DMS 273 treated with DMSO at 0.1 percent for 48 hours (cell line): ENCODE data around the gene GLIS1.

Experiments used
- DNase-seq: peaks from one replicate; lab custom pipeline; 2025; lab: John Stamatoyannopoulos, UW

Gene GLIS1

GRCh38 chr1:53638360-53639035 lies 100.5 kb downstream of the GLIS1 start:
- DNase-seq = no peak

DNA sequence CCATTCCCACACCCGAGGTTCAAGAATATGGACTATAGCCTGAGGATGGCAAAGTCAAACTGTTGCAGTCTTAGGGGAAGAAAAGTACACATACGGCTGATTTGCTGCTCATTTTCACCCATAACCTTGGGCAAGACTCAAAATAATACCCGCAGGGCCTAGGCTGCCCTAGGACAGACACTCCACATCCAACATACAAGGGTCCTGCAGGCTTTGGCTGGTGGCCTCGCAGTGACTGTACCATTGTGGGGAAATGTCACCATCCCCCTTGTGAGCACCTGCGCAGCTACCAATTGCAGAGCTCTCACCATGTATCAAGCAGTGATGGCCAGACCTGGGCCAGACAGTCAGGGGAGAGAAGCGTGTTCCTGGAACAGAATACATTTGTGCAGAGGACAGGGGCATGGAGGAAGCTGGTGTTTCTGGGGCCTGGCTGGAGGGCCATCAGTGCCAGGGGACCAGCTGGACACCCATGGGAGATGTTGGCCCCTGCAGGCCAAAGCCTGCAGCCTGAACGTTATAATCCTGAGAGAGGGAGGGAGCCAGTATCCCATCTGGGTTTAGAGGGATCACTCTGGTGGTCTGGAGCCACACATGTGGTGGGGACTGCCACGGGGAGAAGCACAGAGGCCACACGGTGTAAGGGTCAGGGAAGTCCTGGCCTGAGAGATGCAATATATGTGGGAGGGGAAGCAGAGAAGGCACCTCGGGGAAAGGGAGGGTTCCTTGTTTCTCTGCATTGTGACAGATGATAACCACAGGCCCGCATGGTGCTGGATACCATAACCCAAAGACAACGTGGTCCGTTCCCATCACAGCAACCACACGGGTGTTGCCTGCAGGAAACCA lies 101.2 kb downstream of the GLIS1 start:
- no peak for DNase-seq

- DNase-seq = no peak
Measured at GRCh38 chr1:53636621-53637171, 102.3 kb downstream of the GLIS1 start.

DNA sequence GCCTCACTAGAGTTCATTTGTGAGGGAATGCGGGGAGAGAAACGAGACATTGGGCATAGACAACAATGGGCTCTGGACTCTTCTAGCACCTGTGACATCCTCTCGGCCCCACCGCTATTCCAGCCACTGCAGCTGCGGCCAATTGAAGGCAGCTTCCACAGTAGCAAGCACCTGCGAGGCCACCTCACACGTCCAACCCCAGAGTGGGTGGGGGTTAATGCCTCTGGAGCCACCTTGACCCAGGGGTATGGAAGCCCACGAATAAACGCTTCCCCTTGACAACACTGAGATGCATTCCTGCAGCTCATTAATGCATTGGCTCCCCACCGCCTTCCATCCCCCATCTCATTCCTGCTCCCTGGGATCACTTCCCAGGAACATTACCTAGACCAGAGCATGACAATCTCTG lies 104.4 kb downstream of the GLIS1 start:
- no peak for DNase-seq

DNA sequence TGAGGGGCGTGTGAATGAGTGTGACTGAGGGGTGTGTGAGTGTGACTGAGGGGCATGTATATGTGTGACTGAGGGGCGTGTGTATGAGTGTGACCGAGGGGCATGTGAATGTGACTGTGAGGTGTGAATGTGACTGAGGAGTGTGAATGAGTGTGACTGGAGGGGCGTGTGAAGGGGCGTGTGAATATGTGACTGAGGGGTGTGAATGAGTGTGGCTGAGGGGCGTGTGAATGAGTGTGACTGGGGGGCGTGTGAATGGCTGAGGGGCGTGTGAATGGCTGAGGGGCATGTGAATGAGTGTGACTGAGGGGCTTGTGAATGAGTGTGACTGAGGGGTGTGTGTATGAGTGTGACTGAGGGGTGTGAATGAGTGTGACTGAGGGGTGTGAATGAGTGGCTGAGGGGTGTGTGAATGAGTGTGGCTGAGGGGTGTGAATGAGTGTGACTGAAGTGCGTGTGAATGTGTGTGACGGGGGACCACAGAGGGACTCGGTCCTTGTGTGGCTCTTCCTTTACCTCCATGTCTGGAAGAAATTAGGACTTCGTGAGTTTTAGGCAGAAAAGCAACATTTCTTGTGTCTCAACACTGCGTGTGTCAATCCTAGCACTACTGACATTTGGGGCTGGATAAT lies 105.8 kb downstream of the GLIS1 start:
- no peak for DNase-seq

- DNase-seq = no peak
Measured at GRCh38 chr1:53631622-53632310, 107.2 kb downstream of the GLIS1 start.

DNA sequence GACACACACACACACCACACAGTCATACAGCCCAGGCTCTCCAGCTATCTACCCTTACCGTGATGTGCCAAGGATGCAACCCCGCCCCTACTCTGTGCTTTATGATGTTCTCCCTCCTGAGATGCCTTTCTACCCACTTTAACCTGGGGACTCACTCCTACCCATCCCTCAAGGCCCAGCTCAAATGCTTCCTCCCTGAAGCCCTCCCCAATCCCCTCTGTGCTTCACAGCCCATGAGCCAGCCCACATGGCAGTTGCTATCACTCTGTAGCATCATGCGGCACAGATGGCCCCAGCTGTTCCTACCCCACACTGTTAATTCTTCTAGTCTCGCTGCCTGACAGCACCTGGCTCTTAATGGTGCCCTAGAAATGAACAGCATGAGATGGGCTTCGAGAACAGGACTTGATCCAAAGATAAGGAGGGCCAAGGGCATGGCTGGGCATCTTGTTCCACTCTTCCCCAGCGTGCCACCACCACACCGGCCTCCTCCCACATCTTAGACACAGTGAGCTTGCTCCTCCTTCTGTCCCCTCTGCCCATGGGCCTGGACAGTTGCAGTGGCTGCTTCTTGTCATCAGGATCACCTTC lies 109.8 kb downstream of the GLIS1 start:
- DNase-seq = peak; percentile 68

DNA sequence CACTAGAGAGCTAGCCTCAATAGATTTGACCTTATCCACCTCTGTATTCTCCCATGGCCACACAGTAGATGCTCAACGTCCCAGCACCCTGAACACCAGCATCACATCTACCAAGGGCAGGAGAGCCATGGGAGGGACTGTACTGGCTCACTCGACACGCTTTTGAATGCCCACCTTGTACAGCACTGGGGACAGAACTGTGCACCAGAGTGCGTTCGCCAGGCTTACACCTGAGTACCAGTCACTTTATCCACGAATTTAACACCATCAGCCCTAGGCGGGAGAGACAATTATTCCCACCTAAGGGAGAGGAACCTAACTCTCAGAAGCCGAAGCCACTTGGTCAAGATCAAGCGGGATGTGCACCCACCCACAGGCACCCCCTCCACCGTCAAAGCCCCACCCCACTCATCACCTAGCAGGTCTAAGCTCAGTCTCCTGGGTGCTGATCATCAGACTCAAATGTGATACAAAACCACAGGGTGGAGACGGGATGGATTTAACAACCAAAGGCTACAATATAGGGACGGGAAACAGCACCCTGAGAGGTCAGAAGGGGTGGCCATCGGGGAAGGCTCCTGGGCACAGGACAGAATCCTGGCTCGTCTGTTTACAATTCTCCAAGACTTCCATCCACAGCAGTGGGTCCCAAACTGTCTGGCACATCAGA lies 110.5 kb downstream of the GLIS1 start:
- DNase-seq = no peak

- DNase-seq = no peak
Measured at GRCh38 chr1:53627666-53628065, 111.3 kb downstream of the GLIS1 start.

DNA sequence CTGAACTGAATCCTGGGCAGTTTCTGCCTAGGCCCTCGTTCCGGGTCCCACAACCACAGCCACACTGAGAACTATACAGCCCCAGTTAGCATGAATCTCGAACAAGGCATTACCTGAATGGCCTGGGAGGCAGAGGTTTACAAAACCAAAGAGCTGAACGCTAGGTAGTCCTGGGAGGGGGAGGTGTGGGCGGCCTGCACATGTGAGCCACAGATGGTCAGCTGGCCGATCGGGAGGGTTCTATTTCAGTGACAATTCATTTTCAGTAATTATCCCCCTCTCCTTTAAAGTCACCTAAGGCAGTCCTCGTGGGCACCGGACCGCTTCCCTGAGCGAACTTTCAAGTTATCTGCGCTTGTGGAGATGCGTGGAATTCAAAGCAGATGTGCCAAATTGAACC lies 111.9 kb downstream of the GLIS1 start:
- no peak for DNase-seq

DNA sequence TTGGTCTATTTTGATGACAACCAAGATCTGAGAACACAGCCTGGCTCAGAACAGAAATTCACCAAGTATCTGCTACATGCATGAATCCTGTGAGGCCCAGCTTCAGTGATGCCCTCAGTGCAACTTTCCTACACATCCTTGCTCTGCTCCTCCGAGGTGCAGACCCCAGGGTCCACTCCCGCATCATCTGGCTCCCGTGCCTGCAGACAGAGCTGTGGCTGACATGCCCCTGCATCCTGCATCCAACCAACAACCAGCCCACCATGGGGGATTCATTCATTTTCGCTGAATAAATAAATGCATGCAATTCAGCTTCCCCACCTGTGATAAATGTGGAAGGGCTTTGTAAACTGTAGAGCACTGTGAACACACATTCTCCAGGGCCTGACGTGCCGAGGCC lies 112.3 kb downstream of the GLIS1 start:
- DNase-seq = no peak

DNA sequence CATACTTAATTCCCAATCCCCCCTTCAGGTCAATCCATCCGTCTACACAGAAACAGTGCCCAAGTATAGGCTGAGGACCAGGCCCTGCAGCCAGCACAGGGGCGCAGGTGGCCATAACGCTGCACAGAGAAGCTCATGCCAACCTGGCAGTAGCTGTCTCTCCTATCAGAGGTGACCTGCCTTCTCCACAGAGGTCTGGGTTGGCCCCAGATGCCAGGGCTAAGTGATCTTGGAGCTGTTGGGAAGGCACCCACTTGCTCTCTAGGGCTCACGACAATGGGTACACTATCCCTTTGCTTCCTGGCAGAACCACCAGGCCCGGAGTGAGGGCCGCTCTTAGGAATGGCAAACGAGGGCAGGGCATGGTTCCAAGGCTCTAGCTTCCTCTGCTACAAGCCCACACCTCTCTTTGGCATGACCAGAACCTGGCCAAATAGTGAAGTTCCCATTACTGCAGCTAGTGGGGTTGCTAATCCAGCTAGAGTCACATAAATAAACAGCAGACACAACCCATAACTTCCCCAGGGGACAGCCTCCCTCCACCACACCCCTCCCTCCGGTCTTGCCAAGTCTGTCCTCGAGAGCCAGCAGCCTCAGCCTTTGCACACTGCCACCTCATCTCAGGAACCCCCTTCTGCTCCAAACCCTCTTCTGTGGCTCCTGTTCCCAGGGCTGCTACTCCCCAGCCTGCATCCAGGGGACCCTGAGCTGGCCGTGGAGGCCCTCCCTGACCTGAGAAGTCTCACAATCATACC lies 113.0 kb downstream of the GLIS1 start:
- DNase-seq = no peak

- no peak for DNase-seq
Measured at GRCh38 chr1:53625049-53625448, 113.9 kb downstream of the GLIS1 start.

GRCh38 chr1:53622531-53622930 lies 116.4 kb downstream of the GLIS1 start:
- no peak for DNase-seq

DNA sequence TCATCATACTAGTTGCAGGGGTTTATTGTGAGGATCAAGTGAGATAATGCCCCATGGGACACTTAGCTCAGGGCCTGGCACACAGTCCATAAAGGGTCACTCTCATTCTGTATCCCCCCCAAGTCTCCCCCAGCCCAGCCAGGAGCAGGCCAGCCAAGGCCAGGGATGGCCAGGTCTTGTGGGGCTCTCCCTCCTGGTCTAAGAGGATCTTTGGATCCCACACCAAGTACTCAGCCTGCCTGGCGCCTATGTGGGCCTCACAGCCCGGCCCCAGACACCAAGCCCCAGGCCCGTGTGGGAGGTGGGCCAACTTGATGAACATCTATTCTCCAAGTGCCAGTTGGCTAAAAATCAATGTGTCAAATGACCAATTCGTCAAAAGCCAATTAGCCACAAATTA lies 117.8 kb downstream of the GLIS1 start:
- DNase-seq = no peak

- DNase-seq = no peak
Measured at GRCh38 chr1:53620061-53620855, 118.7 kb downstream of the GLIS1 start.

GRCh38 chr1:53619367-53620060 lies 119.5 kb downstream of the GLIS1 start:
- no peak for DNase-seq

DNA sequence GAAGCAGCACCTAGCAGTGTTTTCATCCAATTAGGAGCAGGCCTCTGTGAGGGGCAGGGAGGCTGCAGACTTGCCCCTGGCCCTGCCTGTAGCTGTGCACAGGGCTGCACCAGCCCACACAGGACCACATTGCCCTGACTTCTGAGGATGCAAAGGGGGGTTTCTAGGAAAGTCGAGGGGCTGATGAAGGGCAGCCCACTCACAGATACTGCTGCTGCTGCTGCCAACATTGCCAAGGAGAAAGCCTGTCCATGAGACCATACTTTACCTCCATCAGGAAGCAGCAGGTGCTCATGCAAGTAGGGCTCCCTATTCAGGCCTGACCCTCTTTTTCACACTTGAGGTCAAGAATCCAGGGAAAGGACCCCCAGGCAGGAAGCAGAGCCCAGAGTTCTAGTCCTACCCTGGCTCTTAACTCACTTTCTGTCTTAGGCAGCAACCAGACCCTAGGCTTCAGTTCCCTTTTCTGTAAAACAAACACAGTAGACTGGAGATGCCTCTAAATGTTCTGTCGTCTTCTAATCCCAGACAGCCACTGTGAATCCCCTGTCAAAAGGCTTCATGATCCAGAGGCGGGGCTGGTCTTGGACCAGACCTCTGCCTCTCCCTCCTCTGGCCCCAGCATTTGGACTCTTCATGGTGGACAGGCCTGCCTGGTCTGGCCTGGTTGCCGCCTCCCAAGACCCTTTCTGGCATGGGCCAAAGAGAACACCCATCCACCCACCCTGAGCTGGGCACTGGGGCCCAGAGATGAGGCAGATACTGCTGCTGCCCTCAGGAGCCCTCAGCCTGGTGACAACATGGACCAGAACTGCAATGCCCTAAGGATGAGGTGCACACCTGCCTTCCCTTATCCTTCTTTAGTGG lies 120.2 kb downstream of the GLIS1 start:
- DNase-seq = no peak
